Keratinocyte (primary cell): ENCODE measurements around the gene NEK6. TPM values are rescaled to one million over a fixed set of nuclear protein-coding genes. Genes with fewer than 3 reads are reported as not detected.

Source experiments
- DNase-seq: peaks from one replicate; pipeline ENCODE4 v3.0.0-alpha.2; 2011; ENCODE audit warnings: low read depth, missing footprints, low spot score
- FAIRE-seq: peaks from 2 replicates; lab custom pipeline; 2011; peaks lifted over from hg19 to GRCh38; lab: Jason Lieb, UNC
- H2AFZ ChIP-seq: 2 replicates; pipeline ENCODE4 v1.6.0; 2012; ENCODE audit warnings: low read length, control low read depth, inconsistent platforms; ENCODE audit not compliant: control insufficient read depth
- H3K27ac ChIP-seq: 2 replicates; pipeline ENCODE4 v1.5.1; 2011; ENCODE audit warnings: low read length; ENCODE audit not compliant: control insufficient read depth, insufficient read depth
- H3K27me3 ChIP-seq: 3 replicates; pipeline ENCODE4 v1.6.0; 2011; ENCODE audit warnings: low read length; ENCODE audit not compliant: control insufficient read depth, insufficient read depth; ENCODE audit errors: extremely low read depth
- H3K36me3 ChIP-seq, 2 experiments: 2 replicates in 1 of 2; 3 replicates in 1 of 2; pipeline ENCODE4 v1.5.1; 2011; ENCODE audit warnings: low read length in 2 of 2, mild to moderate bottlenecking in 1 of 2; ENCODE audit not compliant: control insufficient read depth in 2 of 2, insufficient read depth in 2 of 2; ENCODE audit errors: extremely low read depth in 1 of 2
- H3K4me1 ChIP-seq: 3 replicates; pipeline ENCODE4 v1.5.1; 2011; ENCODE audit warnings: low read length; ENCODE audit not compliant: control insufficient read depth, insufficient read depth; ENCODE audit errors: extremely low read depth
- H3K4me2 ChIP-seq: 3 replicates; pipeline ENCODE4 v1.6.0; 2011; ENCODE audit warnings: low read depth, low read length; ENCODE audit not compliant: control insufficient read depth, insufficient read depth; ENCODE audit errors: extremely low read depth
- H3K4me3 ChIP-seq, 3 experiments: fragments of 200-600 bp in 1 of 3; sonication (generic) in 1 of 3; 2 replicates in 2 of 3; 3 replicates in 1 of 3; pipeline ENCODE4 v1.5.1; 2011 to 2016; ENCODE audit warnings: low read length in 3 of 3, mild to moderate bottlenecking in 3 of 3, control low read depth in 2 of 3, inconsistent platforms in 1 of 3, low read depth in 1 of 3, mixed read lengths in 1 of 3, mixed run types in 1 of 3, moderate library complexity in 1 of 3; ENCODE audit not compliant: control insufficient read depth in 2 of 3, insufficient read depth in 2 of 3; ENCODE audit errors: extremely low read depth in 1 of 3
- H3K79me2 ChIP-seq: 2 replicates; pipeline ENCODE4 v1.6.0; 2012; ENCODE audit warnings: low read length; ENCODE audit not compliant: control insufficient read depth, insufficient read depth
- H3K9ac ChIP-seq: 3 replicates; pipeline ENCODE4 v1.6.0; 2011; ENCODE audit warnings: low read length; ENCODE audit not compliant: control insufficient read depth, insufficient read depth; ENCODE audit errors: extremely low read depth
- H3K9me1 ChIP-seq: 3 replicates; pipeline ENCODE4 v1.6.0; 2011; ENCODE audit warnings: low read length; ENCODE audit not compliant: control insufficient read depth, insufficient read depth; ENCODE audit errors: extremely low read depth
- H3K9me3 ChIP-seq: 2 replicates; pipeline ENCODE4 v1.5.1; 2012; ENCODE audit warnings: low read depth, low read length; ENCODE audit not compliant: control insufficient read depth
- H4K20me1 ChIP-seq: 3 replicates; pipeline ENCODE4 v1.6.0; 2011; ENCODE audit warnings: low read length; ENCODE audit not compliant: control insufficient read depth, insufficient read depth; ENCODE audit errors: extremely low read depth
- CTCF ChIP-seq, 3 experiments: IDR thresholded peaks in 1 of 3; conservative IDR thresholded peaks in 1 of 3; optimal IDR thresholded peaks in 1 of 3; 2 replicates in 2 of 3; 3 replicates in 1 of 3; pipeline versions ENCODE3 to v1.5.1; 2011; ENCODE audit warnings: low read length in 3 of 3, mild to moderate bottlenecking in 3 of 3, moderate library complexity in 2 of 3, control low read depth in 1 of 3, inconsistent platforms in 1 of 3; ENCODE audit not compliant: insufficient read depth in 2 of 3; ENCODE audit errors: extremely low read depth in 1 of 3
- EZH2 ChIP-seq: IDR thresholded peaks from one replicate; pipeline ENCODE4 v1.6.1; 2012; ENCODE audit warnings: inconsistent platforms, mild to moderate bottlenecking, low read length, moderate library complexity
- dilution Hi-C: fragments of 300-500 bp; cut with MboI; formaldehyde crosslinking; loops from one replicate; pipeline ENCODE4 v1.7.0; 2020; ENCODE audit warnings: low sequenced_read_pairs; ENCODE audit not compliant: extremely low pct_ligation_motif_present
- polyA plus RNA-seq, 5 experiments: library from polyadenylated mRNA; depleted of rRNA in 3 of 5; stranded (reverse) in 3 of 5; stranded (forward) in 1 of 5; unstranded in 1 of 5; fragments of >200 nt; gene quantifications; 1 replicate in 1 of 5; 2 replicates in 3 of 5; 3 replicates in 1 of 5; pipeline versions ENCODE4 v1.2.1 to v1.2.3, GENCODE V29; 2011 to 2012; ENCODE audit warnings: missing spikeins in 2 of 5, low read depth in 1 of 5, low replicate concordance in 1 of 5

The NEK6 gene
- polyA plus RNA-seq, 1 donor (not counting 4 experiments of a cell fraction or from before 2014, with no cell fraction given), result 56.4 TPM

- no peaks in the 10 kb centered on the region for H3K27me3 ChIP-seq
- no peak for DNase-seq
Measured at GRCh38 chr9:124366476-124367220, 108.9 kb downstream of the NEK6 start.

GRCh38 chr9:124368692-124369091 is 110.9 kb downstream of the NEK6 start:
- Histone ChIP-seq H3K4me1 (peaks cover 12% of the 10 kb centered on the region), H3K9me1 (peaks cover 2% of the 10 kb centered on the region), H3K9me3 (no peaks in the 10 kb centered on the region), H3K27me3 (no peaks in the 10 kb centered on the region), H3K9ac (no peak overlapping the region), H3K36me3 (peaks cover 10 to 21% of the 10 kb centered on the region in 2 experiments), H3K27ac (no peak overlapping the region), H3K4me2 (no peak overlapping the region), H3K4me3 (no peak overlapping the region), H2AFZ (no peak overlapping the region), H4K20me1 (peaks cover 27% of the 10 kb centered on the region), H3K79me2 (peaks cover 93% of the 10 kb centered on the region)
- no peak for FAIRE-seq
- no peak for DNase-seq
- TF ChIP-seq CTCF (optimal IDR thresholded peaks at IDR 0.05 in 1 of 3, IDR thresholded peaks at IDR 0.05 in 1 of 3, conservative IDR thresholded peaks at IDR 0.05 in 1 of 3; ENCODE audit: extremely low read depth in 1 of 3, insufficient read depth in 2 of 3, low read length in 3 of 3) (no peak), EZH2 (no peak)
- dilution Hi-C loops, result no loop called here

More at GRCh38 chr9:124366476-124367220, 108.9 kb downstream of the NEK6 start:
- Histone ChIP-seq H3K4me2 (no peak overlapping the region), H3K9me1 (peaks cover 2% of the 10 kb centered on the region), H3K9me3 (no peaks in the 10 kb centered on the region), H3K27ac (no peak overlapping the region), H3K4me1 (peaks cover 9% of the 10 kb centered on the region), H3K36me3 (peaks cover 12 to 21% of the 10 kb centered on the region in 2 experiments), H3K79me2 (peaks cover 92% of the 10 kb centered on the region), H3K4me3 (no peak overlapping the region), H4K20me1 (peaks cover 42% of the 10 kb centered on the region), H2AFZ (no peak overlapping the region), H3K9ac (no peak overlapping the region)
- FAIRE-seq, result no peak
- no peak for TF ChIP-seq EZH2
- no peak for TF ChIP-seq CTCF (optimal IDR thresholded peaks at IDR 0.05 in 1 of 3, IDR thresholded peaks at IDR 0.05 in 1 of 3, conservative IDR thresholded peaks at IDR 0.05 in 1 of 3; ENCODE audit: extremely low read depth in 1 of 3, insufficient read depth in 2 of 3, low read length in 3 of 3)
- dilution Hi-C loops, result no loop called here
